K562 (cell line): ENCODE data around the gene INSIG1. TPM values are rescaled to one million over a fixed set of nuclear protein-coding genes. Genes with fewer than 3 reads are reported as not detected.

ENCODE experiments used
- BHLHE40 ChIP-seq: IDR thresholded peaks from 2 replicates; pipeline ENCODE4 v1.6.1; 2011; ENCODE audit warnings: low read length, improper control_type of control experiment
- CBX1 ChIP-seq: sonication (generic); IDR thresholded peaks from 2 replicates; pipeline ENCODE4 v1.6.1; 2016; ENCODE audit warnings: antibody characterized with exemption, low read depth, mild to moderate bottlenecking
- CCNT2 ChIP-seq: IDR thresholded peaks from 2 replicates; pipeline ENCODE4 v1.6.1; 2011; ENCODE audit warnings: borderline replicate concordance, low read depth, mild to moderate bottlenecking, moderate library complexity, mixed read lengths, low read length; ENCODE audit not compliant: insufficient read length; ENCODE audit errors: extremely low read depth
- CGGBP1 ChIP-seq: fragments of 250-450 bp; sonication (Bioruptor Pico); IDR thresholded peaks from 2 replicates; pipeline ENCODE4 v1.9.0; 2021; ENCODE audit warnings: mild to moderate bottlenecking
- EGR1 ChIP-seq: fragments of 450-650 bp; conservative IDR thresholded peaks from 2 replicates; pipeline ENCODE4 v1.6.1; 2017; ENCODE audit warnings: mild to moderate bottlenecking
- GTF2E2 ChIP-seq: fragments of 200-800 bp; sonication (Bioruptor generic); IDR thresholded peaks from 2 replicates; pipeline ENCODE4 v1.6.1; 2016; ENCODE audit warnings: missing genetic modification characterization, missing compliant biosample characterization
- MYNN ChIP-seq, 2 experiments: sonication (generic); formaldehyde crosslinking in 1 of 2; IDR thresholded peaks; 2 replicates each; pipeline versions ENCODE4 v1.5.0 to v1.6.1; 2016 to 2020; ENCODE audit warnings: antibody characterized with exemption in 1 of 2, missing genetic modification reagents in 1 of 2
- RAD21 ChIP-seq, 2 experiments: fragments of 250-450 bp in 1 of 2; fragments of 450-650 bp in 1 of 2; sonication (Bioruptor Pico) in 1 of 2; formaldehyde crosslinking in 1 of 2; IDR thresholded peaks in 1 of 2; conservative IDR thresholded peaks in 1 of 2; 2 replicates each; pipeline versions ENCODE4 v1.4.0 to v1.8.0; 2020 to 2022; ENCODE audit warnings: mild to moderate bottlenecking in 2 of 2, moderate library complexity in 1 of 2
- SMAD4 ChIP-seq: fragments of 250-450 bp; sonication (Bioruptor Pico); conservative IDR thresholded peaks from 2 replicates; pipeline ENCODE4 v1.8.0; 2021; ENCODE audit warnings: inconsistent platforms, mild to moderate bottlenecking, moderate library complexity
- TAF9B ChIP-seq: fragments of 450-650 bp; IDR thresholded peaks from 2 replicates; pipeline ENCODE4 v1.6.1; 2018; ENCODE audit warnings: mild to moderate bottlenecking; ENCODE audit not compliant: partially characterized antibody
- TGIF2 ChIP-seq: sonication (generic); formaldehyde crosslinking; IDR thresholded peaks from 2 replicates; pipeline ENCODE4 v1.8.1; 2022; ENCODE audit warnings: mild to moderate bottlenecking, missing genetic modification reagents, moderate library complexity
- ZNF695 ChIP-seq: fragments of 450-650 bp; formaldehyde crosslinking; IDR thresholded peaks from 2 replicates; pipeline ENCODE4 v1.4.0; 2020; ENCODE audit warnings: mild to moderate bottlenecking, moderate library complexity
- polyA plus RNA-seq, 8 experiments: library from polyadenylated mRNA; depleted of rRNA in 4 of 8; stranded (reverse) in 5 of 8; unstranded in 3 of 8; fragments of >200 nt; fragmentation: Nextera tagmentation in 2 of 8; fragmentation: Illumina TruSeq in 1 of 8; extraction: Ambion mirVana in 2 of 8; extraction: Trizol in 1 of 8; gene quantifications; 2 replicates each; pipeline versions ENCODE4 v1.2.1 to v1.2.3, GENCODE V29; 2011 to 2014; ENCODE audit warnings: inconsistent platforms in 1 of 8, missing spikeins in 1 of 8
- total RNA-seq, 7 experiments: library from RNA; depleted of rRNA in 6 of 7; stranded (reverse); fragments of >200 nt in 6 of 7; fragmentation: Illumina TruSeq in 2 of 7; extraction: Trizol in 2 of 7; gene quantifications; 2 replicates each; pipeline versions ENCODE4 v1.2.1 to v1.2.3, GENCODE V29; 2011 to 2021; ENCODE audit warnings: low replicate concordance in 1 of 7
- TF ChIP-seq, protein P1 (sequence below): sonication (generic); formaldehyde crosslinking; IDR thresholded peaks from 2 replicates; pipeline ENCODE4 v1.8.1; 2023; ENCODE audit warnings: mild to moderate bottlenecking, missing genetic modification reagents
- TF ChIP-seq, protein P2 (sequence below): fragments of 450-650 bp; IDR thresholded peaks from 2 replicates; pipeline ENCODE4 v1.7.1; 2018; ENCODE audit warnings: mild to moderate bottlenecking, low read depth; ENCODE audit not compliant: partially characterized antibody
- TF ChIP-seq, protein P3 (sequence below), 3 experiments: IDR thresholded peaks in 2 of 3; conservative IDR thresholded peaks in 1 of 3; 2 replicates each; pipeline ENCODE4 v1.5.1; 2011 to 2012; ENCODE audit warnings: low read length in 3 of 3, mild to moderate bottlenecking in 3 of 3, control low read depth in 2 of 3, improper control_type of control experiment in 1 of 3, inconsistent platforms in 1 of 3, low read depth in 1 of 3, mixed read lengths in 1 of 3, moderate library complexity in 1 of 3; ENCODE audit not compliant: insufficient read depth in 2 of 3
- TF ChIP-seq, protein P4 (sequence below), 3 experiments: fragments of 200-800 bp in 1 of 3; sonication (Bioruptor generic) in 1 of 3; sonication (generic) in 1 of 3; formaldehyde crosslinking in 1 of 3; IDR thresholded peaks; 2 replicates each; pipeline versions ENCODE4 v1.6.1 to v1.8.0; 2016 to 2022; ENCODE audit warnings: mild to moderate bottlenecking in 2 of 3, missing compliant biosample characterization in 2 of 3, missing genetic modification characterization in 2 of 3, missing genetic modification reagents in 1 of 3

The INSIG1 gene
- total and polyA plus RNA-seq, 9 of the 15 experiments (the other 6 are each of a cell fraction or from before 2014, with no cell fraction given): 57.1 to 787 (median 238) TPM

- TF ChIP-seq, protein P1, sequence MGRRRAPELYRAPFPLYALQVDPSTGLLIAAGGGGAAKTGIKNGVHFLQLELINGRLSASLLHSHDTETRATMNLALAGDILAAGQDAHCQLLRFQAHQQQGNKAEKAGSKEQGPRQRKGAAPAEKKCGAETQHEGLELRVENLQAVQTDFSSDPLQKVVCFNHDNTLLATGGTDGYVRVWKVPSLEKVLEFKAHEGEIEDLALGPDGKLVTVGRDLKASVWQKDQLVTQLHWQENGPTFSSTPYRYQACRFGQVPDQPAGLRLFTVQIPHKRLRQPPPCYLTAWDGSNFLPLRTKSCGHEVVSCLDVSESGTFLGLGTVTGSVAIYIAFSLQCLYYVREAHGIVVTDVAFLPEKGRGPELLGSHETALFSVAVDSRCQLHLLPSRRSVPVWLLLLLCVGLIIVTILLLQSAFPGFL (CRISPR knock-in tag): 0 out of 2 replicates have a peak, but pooled peaks have one; percentile 30
- TF ChIP-seq EGR1: peak; percentile 54
- no peak for TF ChIP-seq ZNF695 (CRISPR knock-in tag)
- TF ChIP-seq CCNT2: peak; percentile 37
- no peak for TF ChIP-seq GTF2E2 (tag)
- TF ChIP-seq, protein P2, sequence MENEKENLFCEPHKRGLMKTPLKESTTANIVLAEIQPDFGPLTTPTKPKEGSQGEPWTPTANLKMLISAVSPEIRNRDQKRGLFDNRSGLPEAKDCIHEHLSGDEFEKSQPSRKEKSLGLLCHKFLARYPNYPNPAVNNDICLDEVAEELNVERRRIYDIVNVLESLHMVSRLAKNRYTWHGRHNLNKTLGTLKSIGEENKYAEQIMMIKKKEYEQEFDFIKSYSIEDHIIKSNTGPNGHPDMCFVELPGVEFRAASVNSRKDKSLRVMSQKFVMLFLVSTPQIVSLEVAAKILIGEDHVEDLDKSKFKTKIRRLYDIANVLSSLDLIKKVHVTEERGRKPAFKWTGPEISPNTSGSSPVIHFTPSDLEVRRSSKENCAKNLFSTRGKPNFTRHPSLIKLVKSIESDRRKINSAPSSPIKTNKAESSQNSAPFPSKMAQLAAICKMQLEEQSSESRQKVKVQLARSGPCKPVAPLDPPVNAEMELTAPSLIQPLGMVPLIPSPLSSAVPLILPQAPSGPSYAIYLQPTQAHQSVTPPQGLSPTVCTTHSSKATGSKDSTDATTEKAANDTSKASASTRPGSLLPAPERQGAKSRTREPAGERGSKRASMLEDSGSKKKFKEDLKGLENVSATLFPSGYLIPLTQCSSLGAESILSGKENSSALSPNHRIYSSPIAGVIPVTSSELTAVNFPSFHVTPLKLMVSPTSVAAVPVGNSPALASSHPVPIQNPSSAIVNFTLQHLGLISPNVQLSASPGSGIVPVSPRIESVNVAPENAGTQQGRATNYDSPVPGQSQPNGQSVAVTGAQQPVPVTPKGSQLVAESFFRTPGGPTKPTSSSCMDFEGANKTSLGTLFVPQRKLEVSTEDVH: no peak
- no peak for TF ChIP-seq MYNN (IDR thresholded peaks at IDR 0.05)
- TF ChIP-seq MYNN (CRISPR knock-in tag; IDR thresholded peaks at IDR 0.05): no peak
- TF ChIP-seq CBX1: no peak
- no peak for TF ChIP-seq TAF9B
- TF ChIP-seq, protein P3, sequence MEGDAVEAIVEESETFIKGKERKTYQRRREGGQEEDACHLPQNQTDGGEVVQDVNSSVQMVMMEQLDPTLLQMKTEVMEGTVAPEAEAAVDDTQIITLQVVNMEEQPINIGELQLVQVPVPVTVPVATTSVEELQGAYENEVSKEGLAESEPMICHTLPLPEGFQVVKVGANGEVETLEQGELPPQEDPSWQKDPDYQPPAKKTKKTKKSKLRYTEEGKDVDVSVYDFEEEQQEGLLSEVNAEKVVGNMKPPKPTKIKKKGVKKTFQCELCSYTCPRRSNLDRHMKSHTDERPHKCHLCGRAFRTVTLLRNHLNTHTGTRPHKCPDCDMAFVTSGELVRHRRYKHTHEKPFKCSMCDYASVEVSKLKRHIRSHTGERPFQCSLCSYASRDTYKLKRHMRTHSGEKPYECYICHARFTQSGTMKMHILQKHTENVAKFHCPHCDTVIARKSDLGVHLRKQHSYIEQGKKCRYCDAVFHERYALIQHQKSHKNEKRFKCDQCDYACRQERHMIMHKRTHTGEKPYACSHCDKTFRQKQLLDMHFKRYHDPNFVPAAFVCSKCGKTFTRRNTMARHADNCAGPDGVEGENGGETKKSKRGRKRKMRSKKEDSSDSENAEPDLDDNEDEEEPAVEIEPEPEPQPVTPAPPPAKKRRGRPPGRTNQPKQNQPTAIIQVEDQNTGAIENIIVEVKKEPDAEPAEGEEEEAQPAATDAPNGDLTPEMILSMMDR (IDR thresholded peaks at IDR 0.05 in 2 of 3, conservative IDR thresholded peaks at IDR 0.05 in 1 of 3; ENCODE audit: insufficient read depth in 2 of 3, low read depth in 1 of 3, low read length in 3 of 3): peak; percentile 86 to 97 (median 96)
- TF ChIP-seq TGIF2: peak; percentile 43; the same call in 1 of the 2 replicates
- TF ChIP-seq, protein P4, sequence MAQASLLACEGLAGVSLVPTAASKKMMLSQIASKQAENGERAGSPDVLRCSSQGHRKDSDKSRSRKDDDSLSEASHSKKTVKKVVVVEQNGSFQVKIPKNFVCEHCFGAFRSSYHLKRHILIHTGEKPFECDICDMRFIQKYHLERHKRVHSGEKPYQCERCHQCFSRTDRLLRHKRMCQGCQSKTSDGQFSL (CRISPR knock-in tag; IDR thresholded peaks at IDR 0.05): no peak
- TF ChIP-seq, protein P4 (tag; IDR thresholded peaks at IDR 0.05): no peak
- peak; percentile 64 for TF ChIP-seq SMAD4 (CRISPR knock-in tag)
- TF ChIP-seq CGGBP1 (CRISPR knock-in tag): no peak
- peak; percentile 29; the same call in 1 of the 2 replicates for TF ChIP-seq BHLHE40
- peak; percentile 95 to 96 for TF ChIP-seq RAD21 (CRISPR knock-in tag; conservative IDR thresholded peaks at IDR 0.05 in 1 of 2, IDR thresholded peaks at IDR 0.05 in 1 of 2)
Observed at GRCh38 chr7:155344618-155345433, 47.1 kb downstream of the INSIG1 start (continued).
